ENCODE measurements around the gene TPCN2.

- TF ChIP-seq CTCF (IDR thresholded peaks at IDR 0.05; ENCODE audit: insufficient read depth, low read depth, low read length) (no peak), EZH2 (IDR thresholded peaks at IDR 0.05; ENCODE audit: insufficient read depth, low read length) (no peak)
These were observed 126.1 kb downstream of the TPCN2 start for GRCh38 chr11:69174841-69175240.
